GDM1 (cell line): ENCODE results near the gene NNT.
"Not testable (repeated sequence)": the region's sequence is repeated elsewhere in the genome, so short reads cannot be mapped to it uniquely, and the experiment has no call there.

Experiments used
- DNase-seq: peaks from one replicate; lab custom pipeline; 2025; lab: John Stamatoyannopoulos, UW

The NNT gene

DNA sequence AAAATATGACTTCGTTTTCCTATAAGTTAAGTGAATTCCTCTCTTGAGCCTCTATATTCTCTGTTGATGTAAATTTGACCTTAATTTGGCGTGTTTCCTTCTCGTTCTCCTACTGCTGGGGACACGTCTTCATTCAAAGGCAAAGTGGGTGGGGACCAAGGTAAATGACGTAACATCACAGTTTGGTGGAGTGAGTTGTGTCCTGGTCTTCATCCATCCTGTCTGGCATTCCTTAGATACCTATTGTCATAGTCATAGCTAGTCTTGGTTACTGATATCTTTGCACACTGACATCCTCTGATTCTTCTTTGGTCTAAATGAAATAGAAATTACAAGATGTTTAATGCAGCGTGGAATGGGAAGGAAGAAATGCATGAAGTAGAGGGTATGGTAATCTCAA is 108.5 kb downstream of the NNT start:
- no peak for DNase-seq

DNA sequence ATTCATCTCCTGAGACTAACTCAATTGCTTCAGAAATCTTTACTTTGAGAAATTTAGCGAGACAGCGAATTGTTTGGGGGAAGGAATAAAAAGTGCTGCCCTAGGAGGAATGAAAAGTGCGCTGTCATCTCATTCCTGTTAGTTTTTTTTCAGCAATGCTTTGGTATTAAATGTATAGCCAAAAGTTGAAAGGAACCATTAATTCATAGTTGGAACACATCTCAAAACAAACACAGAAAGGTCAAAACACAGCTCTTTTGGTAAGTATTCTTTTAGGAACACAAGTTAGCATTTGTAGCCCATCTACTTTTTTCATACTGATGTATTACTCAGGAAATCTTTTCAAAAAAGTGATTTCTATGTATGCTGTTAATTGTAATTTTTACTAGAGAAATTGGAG is 109.1 kb downstream of the NNT start:
- no peak for DNase-seq

DNA sequence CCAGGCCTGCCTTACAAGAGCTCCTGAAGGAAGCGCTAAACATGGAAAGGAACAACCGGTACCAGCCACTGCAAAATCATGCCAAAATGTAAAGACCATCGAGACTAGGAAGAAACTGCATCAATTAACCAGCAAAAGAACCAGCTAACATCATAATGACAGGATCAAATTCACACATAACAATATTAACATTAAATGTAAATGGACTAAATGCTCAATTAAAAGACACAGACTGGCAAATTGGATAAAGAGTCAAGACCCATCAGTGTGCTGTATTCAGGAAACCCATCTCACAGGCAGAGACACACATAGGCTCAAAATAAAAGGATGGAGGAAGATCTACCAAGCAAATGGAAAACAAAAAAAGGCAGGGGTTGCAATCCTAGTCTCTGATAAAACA is 116.8 kb downstream of the NNT start:
- DNase-seq: not testable (repeated sequence)

DNA sequence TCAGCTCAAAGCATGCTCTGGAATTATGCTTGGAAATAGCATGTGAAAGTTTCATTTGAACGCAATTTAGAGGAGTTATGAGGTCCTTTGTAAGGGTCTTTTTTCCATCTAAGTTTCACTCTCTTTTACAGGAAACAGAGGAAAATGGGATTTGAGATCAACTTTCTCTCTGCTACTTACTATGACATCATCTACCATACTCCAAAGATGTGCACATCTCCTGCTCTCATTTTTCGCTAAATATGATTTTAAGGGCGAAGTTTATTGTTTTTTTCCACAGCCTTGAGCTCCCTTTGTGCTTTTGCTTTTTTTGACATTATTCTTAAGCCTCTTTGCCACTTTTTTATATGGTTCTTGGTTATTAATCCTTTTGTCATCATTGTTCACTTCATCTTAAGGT is 125.6 kb downstream of the NNT start:
- no peak for DNase-seq

DNA sequence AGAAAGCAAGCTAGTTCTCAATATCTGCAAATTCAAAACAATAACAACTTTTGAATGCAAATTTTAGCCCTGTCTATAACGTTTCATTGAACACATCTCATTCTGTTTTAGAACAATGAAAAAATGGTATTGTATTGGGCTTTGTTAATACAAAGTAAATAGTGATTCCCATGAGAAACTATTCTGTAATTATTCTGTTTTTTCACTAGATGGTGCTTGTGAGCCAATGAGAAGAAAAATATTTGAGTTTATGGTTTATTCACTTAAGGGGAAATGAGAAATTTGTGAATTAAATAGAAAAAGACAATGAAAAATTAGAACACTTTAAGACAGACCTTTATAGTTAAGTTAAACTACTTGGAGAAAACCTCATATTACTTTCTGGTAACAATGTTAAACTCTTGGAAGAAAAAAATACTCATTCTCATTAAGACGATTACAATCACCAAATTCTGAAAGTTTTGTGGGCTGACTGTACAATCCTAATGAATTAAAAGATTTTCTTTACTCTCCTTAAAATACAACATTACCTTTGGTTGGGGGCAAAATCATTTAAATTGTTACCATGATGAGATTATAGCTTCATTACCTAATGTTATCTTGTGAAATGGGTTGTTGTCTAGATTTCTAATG is 127.0 kb downstream of the NNT start:
- no peak for DNase-seq

DNA sequence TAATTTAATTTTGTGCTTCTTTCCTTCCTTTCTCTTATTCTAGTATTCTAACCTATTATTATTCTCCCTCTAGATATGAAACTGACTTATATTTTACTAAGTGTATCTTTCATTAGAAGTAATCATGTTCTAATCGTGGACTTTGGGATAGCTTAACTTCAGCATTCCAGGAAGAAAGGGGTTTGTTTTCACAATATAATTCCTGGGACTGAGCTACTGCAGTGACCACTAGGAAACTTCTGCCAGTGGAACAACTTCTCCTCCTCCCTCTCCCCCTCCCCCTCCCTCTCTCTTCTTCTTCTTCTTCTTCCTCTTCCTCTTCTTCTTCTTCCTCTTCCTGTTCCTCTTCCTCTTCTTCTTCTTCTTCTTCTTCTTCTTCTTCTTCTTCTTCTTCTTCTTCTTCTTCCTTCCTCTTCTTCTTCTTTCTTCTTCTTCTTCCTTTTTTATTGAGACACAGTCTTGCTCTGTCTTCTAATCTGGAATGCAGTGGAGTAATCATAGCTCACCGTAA is 127.9 kb downstream of the NNT start:
- no peak for DNase-seq

DNA sequence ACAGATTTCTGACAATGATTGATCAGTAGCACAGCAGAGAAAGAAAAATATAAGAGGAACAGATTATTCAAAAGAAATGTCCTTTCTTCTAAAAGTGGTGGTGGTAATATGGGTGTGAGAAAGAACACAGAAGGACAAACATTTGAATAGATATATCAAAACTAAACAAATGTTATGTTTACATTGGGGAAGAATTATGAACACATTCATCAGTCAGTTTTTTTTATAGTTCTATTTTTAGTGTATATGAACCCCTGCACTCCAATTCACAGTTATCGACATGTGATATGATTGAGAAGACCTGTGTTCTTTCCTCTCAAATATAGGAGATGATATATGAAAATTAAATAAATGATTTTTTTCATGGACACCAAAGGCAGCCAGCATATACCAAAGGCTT is 128.6 kb downstream of the NNT start:
- DNase-seq: no peak

DNA sequence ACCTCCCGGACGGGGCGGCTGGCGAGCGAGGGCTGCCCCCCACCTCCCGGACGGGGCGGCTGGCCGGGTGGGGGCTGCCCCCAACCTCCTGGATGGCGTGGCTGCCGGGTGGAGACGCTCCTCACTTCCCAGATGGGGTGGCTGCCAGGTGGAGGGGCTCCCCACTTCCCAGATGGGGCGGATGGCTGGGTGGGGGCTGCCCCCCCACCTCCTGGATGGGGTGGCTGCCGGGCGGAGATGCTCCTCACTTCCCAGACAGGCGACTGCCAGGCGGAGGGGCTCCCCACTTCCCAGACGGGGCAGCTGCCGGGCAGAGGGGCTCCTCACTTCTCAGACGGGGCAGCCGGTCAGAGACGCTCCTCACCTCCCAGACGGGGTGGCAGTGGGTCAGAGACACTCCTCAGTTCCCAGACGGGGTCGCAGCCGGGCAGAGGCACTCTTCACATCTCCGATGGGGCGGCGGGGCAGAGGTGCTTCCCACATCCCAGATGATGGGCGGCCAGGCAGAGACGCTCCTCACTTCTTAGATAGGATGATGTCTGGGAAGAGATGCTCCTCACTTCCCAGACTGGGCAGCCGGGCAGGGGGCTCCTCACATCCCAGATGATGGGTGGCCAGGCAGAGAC is 143.1 kb downstream of the NNT start:
- not testable (repeated sequence) for DNase-seq

DNA sequence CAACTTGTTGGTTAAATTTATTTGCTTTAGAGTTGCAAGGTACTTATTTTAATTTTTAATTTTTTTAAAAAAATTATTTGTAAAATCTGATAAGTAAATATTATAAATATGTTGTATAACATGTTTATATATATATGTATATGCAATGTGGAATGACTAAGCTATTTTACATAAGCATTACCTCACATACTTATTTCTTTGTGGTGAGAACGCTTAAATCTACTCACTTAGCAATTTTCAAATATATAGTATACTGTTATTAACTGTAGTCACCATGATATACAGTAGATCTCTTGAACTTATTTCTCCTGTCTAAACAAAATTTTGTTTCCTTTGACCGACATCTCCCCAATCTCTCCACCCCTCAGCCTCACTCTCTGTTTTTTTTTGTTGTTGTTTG is 147.8 kb downstream of the NNT start:
- no peak for DNase-seq

DNA sequence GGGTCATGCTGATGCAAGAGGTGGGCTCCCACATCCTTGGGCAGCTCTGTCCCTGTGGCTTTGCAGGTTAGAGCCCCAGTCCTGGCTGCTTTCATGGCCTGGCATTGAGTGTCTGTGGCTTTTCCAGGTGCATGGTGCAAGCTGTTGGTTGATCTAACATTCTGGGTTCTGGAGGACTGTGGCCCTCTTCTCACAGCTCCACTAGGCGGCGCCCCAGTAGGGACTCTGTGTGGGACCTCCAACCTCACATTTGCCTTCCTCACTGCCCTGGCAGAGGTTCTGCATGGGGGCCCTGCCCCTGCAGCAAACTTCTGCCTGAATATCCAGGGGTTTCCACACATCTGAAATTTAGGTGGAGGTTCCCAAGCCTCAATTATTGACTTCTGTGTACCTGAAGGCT is 150.1 kb downstream of the NNT start:
- no peak for DNase-seq
